Measurements from ENCODE around the gene ELL2. TPM values are rescaled to one million over a fixed set of nuclear protein-coding genes. Genes with fewer than 3 reads are reported as not detected.

Gene ELL2
- total and polyA plus RNA-seq, 9 of the 15 experiments (the other 6 are each of a cell fraction or from before 2014, with no cell fraction given) = 4.3 to 18.3 (median 14.5) TPM

GRCh38 chr5:95836544-95836943 lies 125.1 kb downstream of the ELL2 start (continued):
- TF ChIP-seq CCNT2 (IDR thresholded peaks at IDR 0.05; ENCODE audit: borderline replicate concordance, extremely low read depth, insufficient read length, low read depth, low read length) = no peak
- no peak for TF ChIP-seq MIER1 (IDR thresholded peaks at IDR 0.05; ENCODE audit: low read depth)
- no peak for TF ChIP-seq ZNF77 (CRISPR knock-in tag; IDR thresholded peaks at IDR 0.05)

GRCh38 chr5:95835682-95836385 lies 125.8 kb downstream of the ELL2 start:
- H3K9me1 ChIP-seq (ENCODE audit: control insufficient read depth, insufficient read depth, low read length) = no peaks in the 10 kb centered on the region
- ChIA-PET CTCF (ENCODE audit: low intra/inter-chr PET ratio) (no interaction called here), POLR2A (no interaction called here)
- H3K79me2 ChIP-seq (ENCODE audit: control insufficient read depth, insufficient read depth, low read length) = no peaks in the 10 kb centered on the region
- BruUV-seq (replicated peaks) = no TSS peak
- in situ Hi-C loops (cut with MboI) (loop anchor here (25.0 kb wide), 1 partner anchor 874 kb away; no protein-coding TSS in a partner anchor), intact Hi-C loops (cut with micrococcal nuclease) (no loop called here)
- no peak overlapping the region for H3K4me3 ChIP-seq
- DNase-seq (ENCODE audit: extremely low read depth in 1 of 4, low spot score in 3 of 4) (no peak), FAIRE-seq (no peak), ATAC-seq (no peak)
- no peaks in the 10 kb centered on the region for H4K20me1 ChIP-seq (replicated peaks; ENCODE audit: control insufficient read depth, insufficient read depth, low read length)
- no peak overlapping the region for H3K9ac ChIP-seq (ENCODE audit: insufficient read depth in 1 of 2, low read depth in 2 of 2, low read length in 2 of 2)
- H3K4me2 ChIP-seq (ENCODE audit: insufficient read depth, low read length) = no peak overlapping the region
- H3K9me3 ChIP-seq (replicated peaks; ENCODE audit: control insufficient read depth, insufficient read depth, low read depth, low read length) = no peaks in the 10 kb centered on the region
- 22% methylated on average over 9 of the region's 10 CpGs for WGBS (ENCODE audit: insufficient coverage, low coverage, missing lambda C conversion rate)
- no peaks in the 10 kb centered on the region for H3K27me3 ChIP-seq (ENCODE audit: control insufficient read depth in 2 of 2, insufficient read depth in 2 of 2, low read length in 2 of 2)
- H2AFZ ChIP-seq (ENCODE audit: low read depth, low read length) = no peak overlapping the region
- TF ChIP-seq ZNF57 (CRISPR knock-in tag; IDR thresholded peaks at IDR 0.05) (no peak), CSDE1 (IDR thresholded peaks at IDR 0.05) (no peak), TCF15 (CRISPR knock-in tag; IDR thresholded peaks at IDR 0.05) (no peak), BRF2 (IDR thresholded peaks at IDR 0.05; ENCODE audit: borderline replicate concordance, insufficient read depth, insufficient read length) (no peak), ZNF253 (CRISPR knock-in tag; conservative IDR thresholded peaks at IDR 0.05) (no peak), THAP12 (CRISPR knock-in tag; IDR thresholded peaks at IDR 0.05) (no peak), GTF3C2 (IDR thresholded peaks at IDR 0.05; ENCODE audit: borderline replicate concordance, extremely low read depth, insufficient read length) (no peak), POLR2AphosphoS5 (IDR thresholded peaks at IDR 0.05; ENCODE audit: control insufficient read depth, insufficient read depth, low read depth, low read length) (no peak), NFATC3 (IDR thresholded peaks at IDR 0.05) (no peak), CREM (IDR thresholded peaks at IDR 0.05; ENCODE audit: low read depth) (no peak)
- peaks cover 4 to 5% of the 10 kb centered on the region in 2 experiments; a peak in 3 of 5 replicates for H3K4me1 ChIP-seq (replicated peaks in 1 of 2; ENCODE audit: control insufficient read depth in 2 of 2, insufficient read depth in 2 of 2, low read length in 2 of 2)
- no peak overlapping the region for H3K27ac ChIP-seq (ENCODE audit: extremely low read depth, low read depth, low read length)
- no peaks in the 10 kb centered on the region for H3K36me3 ChIP-seq (ENCODE audit: control insufficient read depth, insufficient read depth, low read length)

Data from K562 (cell line).